Measurements from ENCODE around the gene SMCP.

DNA sequence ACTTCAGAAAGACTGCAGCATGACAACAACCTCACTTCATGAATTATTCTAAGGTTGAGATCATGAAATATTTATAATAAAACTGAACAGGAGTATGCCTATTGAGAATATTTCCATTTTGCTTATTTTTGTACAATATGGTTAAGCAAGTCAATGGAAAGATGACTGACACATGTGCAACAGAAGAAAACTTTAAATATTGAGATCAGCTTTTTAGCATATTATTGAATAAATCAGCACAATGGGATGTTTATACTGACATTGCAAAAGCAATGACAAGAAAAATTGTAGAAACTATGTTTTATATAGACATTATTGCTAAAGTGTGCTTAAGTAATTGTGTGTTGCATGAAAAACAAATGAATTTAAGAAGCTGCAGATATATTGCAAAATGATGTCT, 13.7 kb upstream of the SMCP start:
- TF ChIP-seq CTCF (IDR thresholded peaks at IDR 0.05 in 4 of 5, conservative IDR thresholded peaks at IDR 0.05 in 1 of 5) (no peak), POLR2A (IDR thresholded peaks at IDR 0.05) (no peak)

All from gastrocnemius medialis (tissue), 4 donors.